ENCODE data around the gene UGCG. TPM values are rescaled to one million over a fixed set of nuclear protein-coding genes. Genes with fewer than 3 reads are reported as not detected.
A peak's percentile ranks its signal among the peaks of the same experiment; 100 is the strongest.

Gene UGCG
- total and polyA plus RNA-seq, 2 donors (not counting 1 experiment from before 2014, with no cell fraction given) = 143 to 260 TPM

- no peak for TF ChIP-seq EZH2 (IDR thresholded peaks at IDR 0.05; ENCODE audit: low read length, missing control alignments)
- no peak for TF ChIP-seq CTCF (conservative IDR thresholded peaks at IDR 0.05 in 1 of 2, IDR thresholded peaks at IDR 0.05 in 1 of 2; ENCODE audit: low read depth in 1 of 2, low read length in 2 of 2)
- H3K27me3 ChIP-seq (ENCODE audit: control insufficient read depth, insufficient read depth, low read length) = no peaks in the 10 kb centered on the region
- peaks cover 2% of the 10 kb centered on the region for H3K4me1 ChIP-seq (ENCODE audit: control insufficient read depth, extremely low read depth, insufficient read depth, low read length)
- DNase-seq (ENCODE audit: low read depth in 2 of 2) = no peak
- H4K20me1 ChIP-seq (ENCODE audit: control insufficient read depth, extremely low read depth, insufficient read depth, low read length) = no peaks in the 10 kb centered on the region
- peak overlapping the region; percentile 85 for H3K4me2 ChIP-seq (ENCODE audit: extremely low read depth, insufficient read depth, low read length)
- H3K79me2 ChIP-seq (ENCODE audit: control insufficient read depth, insufficient read depth, low read length) = peaks cover 77% of the 10 kb centered on the region
- H3K9ac ChIP-seq (ENCODE audit: insufficient read depth, low read length) = peak overlapping the region; percentile 54
- no peak overlapping the region for H2AFZ ChIP-seq (ENCODE audit: low read length)
- H3K4me3 ChIP-seq (replicated peaks in 1 of 4; ENCODE audit: control extremely low read depth in 1 of 4, insufficient read depth in 1 of 4, low read depth in 3 of 4, low read length in 4 of 4) = peak overlapping the region; percentile 64 to 74 (median 72)
- H3K27ac ChIP-seq (ENCODE audit: insufficient read depth, low read length) = peak overlapping the region; percentile 93
- no peaks in the 10 kb centered on the region for H3K9me3 ChIP-seq (ENCODE audit: control insufficient read depth, insufficient read depth, low read depth, low read length)
- peaks cover 2% of the 10 kb centered on the region for H3K36me3 ChIP-seq (ENCODE audit: control insufficient read depth, insufficient read depth, low read length)
These were observed 1.9 kb downstream of the UGCG start for GRCh38 chr9:111898331-111899096.

DNA sequence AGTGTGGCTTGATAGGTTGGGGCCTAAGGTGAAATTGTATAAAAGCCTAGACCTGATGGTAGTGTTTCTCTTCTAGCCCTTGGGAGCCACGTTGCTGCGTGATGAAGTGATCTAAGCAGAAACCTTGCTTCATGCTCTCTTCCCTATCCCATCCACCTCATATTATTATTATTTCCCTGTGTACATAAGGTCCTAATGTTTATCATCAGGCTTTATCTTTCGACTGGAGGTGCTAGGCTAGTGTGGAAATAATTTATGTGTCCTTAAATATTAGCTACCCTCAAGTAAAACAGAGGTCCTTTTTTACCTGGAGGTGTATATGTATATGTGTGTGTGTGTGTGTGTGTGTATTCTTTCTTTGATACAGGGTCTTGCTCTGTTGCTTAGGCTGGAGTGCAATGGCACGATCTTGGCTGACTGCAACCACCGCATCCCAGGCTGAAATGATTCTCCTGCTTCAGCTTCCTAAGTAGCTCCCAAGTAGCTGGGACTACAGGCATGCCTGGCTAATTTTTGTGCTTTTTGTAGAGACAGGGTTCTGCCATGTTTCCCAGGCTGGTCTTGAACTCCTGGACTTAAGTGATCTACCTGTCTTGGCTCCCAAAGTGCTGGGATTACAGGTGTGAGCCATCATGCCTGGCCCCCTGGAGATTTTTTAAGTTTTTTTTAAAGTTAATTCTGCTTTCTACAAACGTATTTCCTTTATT is 3.7 kb downstream of the UGCG start:
- Histone ChIP-seq H3K4me2 (ENCODE audit: extremely low read depth, insufficient read depth, low read length) (peak overlapping the region; percentile 85), H3K36me3 (ENCODE audit: control insufficient read depth, insufficient read depth, low read length) (peaks cover 2% of the 10 kb centered on the region), H3K27me3 (ENCODE audit: control insufficient read depth, insufficient read depth, low read length) (no peaks in the 10 kb centered on the region), H3K79me2 (ENCODE audit: control insufficient read depth, insufficient read depth, low read length) (peaks cover 94% of the 10 kb centered on the region), H3K4me1 (ENCODE audit: control insufficient read depth, extremely low read depth, insufficient read depth, low read length) (peaks cover 8% of the 10 kb centered on the region), H3K9ac (ENCODE audit: insufficient read depth, low read length) (peak overlapping the region; percentile 34), H3K27ac (ENCODE audit: insufficient read depth, low read length) (peak overlapping the region; percentile 36), H3K9me3 (ENCODE audit: control insufficient read depth, insufficient read depth, low read depth, low read length) (no peaks in the 10 kb centered on the region), H4K20me1 (ENCODE audit: control insufficient read depth, extremely low read depth, insufficient read depth, low read length) (peaks cover 2% of the 10 kb centered on the region), H2AFZ (ENCODE audit: low read length) (no peak overlapping the region), H3K4me3 (replicated peaks in 1 of 4; ENCODE audit: control extremely low read depth in 1 of 4, insufficient read depth in 1 of 4, low read depth in 3 of 4, low read length in 4 of 4) (peak overlapping the region; percentile 64 to 74 (median 72))
- TF ChIP-seq CTCF (conservative IDR thresholded peaks at IDR 0.05 in 1 of 2, IDR thresholded peaks at IDR 0.05 in 1 of 2; ENCODE audit: low read depth in 1 of 2, low read length in 2 of 2) (no peak), EZH2 (IDR thresholded peaks at IDR 0.05; ENCODE audit: low read length, missing control alignments) (no peak)
- DNase-seq (ENCODE audit: low read depth in 2 of 2) = no peak

DNA sequence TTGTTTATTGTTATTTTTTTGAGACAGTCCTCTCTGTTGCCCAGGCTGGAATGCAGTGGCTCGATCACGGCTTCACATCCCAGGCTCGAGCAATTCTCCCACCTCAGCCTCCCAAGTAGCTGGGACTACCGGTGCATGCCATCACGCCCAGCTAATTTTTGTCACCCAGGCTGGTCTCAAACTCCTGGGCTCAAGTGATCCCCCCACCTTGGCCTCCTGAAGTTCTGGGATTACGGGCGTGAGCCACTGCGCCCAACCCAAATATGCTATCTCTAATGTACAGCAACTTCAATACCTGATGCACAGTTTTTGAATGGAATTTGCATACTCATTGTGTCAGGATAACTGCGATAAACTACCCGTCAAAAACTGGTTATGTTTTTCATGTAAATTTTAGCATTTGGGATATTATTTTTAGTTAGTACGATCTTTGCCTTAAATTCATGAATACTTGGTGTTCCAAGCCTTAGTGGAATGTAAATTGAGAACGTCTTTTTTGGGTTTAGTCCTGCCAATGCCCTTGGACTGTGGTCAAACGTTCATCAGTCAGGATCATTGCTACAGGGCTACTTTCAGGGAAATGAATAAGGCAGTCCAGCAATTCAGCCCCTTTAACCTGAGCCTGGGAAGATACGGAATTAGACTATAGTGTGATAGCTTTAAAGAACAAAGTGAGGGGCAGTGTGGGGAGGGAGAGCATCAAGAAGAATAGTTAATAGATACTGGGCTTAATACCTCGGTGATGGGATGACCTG is 4.4 kb downstream of the UGCG start:
- H3K9me3 ChIP-seq (ENCODE audit: control insufficient read depth, insufficient read depth, low read depth, low read length) = no peaks in the 10 kb centered on the region

More for the DNA sequence above, 4.4 kb downstream of the UGCG start:
- Histone ChIP-seq H3K4me2 (ENCODE audit: extremely low read depth, insufficient read depth, low read length) (peak overlapping the region; percentile 85), H3K36me3 (ENCODE audit: control insufficient read depth, insufficient read depth, low read length) (peaks cover 2% of the 10 kb centered on the region), H3K79me2 (ENCODE audit: control insufficient read depth, insufficient read depth, low read length) (peaks cover 94% of the 10 kb centered on the region), H2AFZ (ENCODE audit: low read length) (no peak overlapping the region), H3K4me3 (replicated peaks in 1 of 4; ENCODE audit: control extremely low read depth in 1 of 4, insufficient read depth in 1 of 4, low read depth in 3 of 4, low read length in 4 of 4) (peak overlapping the region in 3 of 4 experiments; percentile 64 to 74 (median 71)), H4K20me1 (ENCODE audit: control insufficient read depth, extremely low read depth, insufficient read depth, low read length) (peaks cover 6% of the 10 kb centered on the region), H3K4me1 (ENCODE audit: control insufficient read depth, extremely low read depth, insufficient read depth, low read length) (peaks cover 10% of the 10 kb centered on the region), H3K9ac (ENCODE audit: insufficient read depth, low read length) (no peak overlapping the region), H3K27ac (ENCODE audit: insufficient read depth, low read length) (peak overlapping the region; percentile 45), H3K27me3 (ENCODE audit: control insufficient read depth, insufficient read depth, low read length) (no peaks in the 10 kb centered on the region)
- no peak for TF ChIP-seq EZH2 (IDR thresholded peaks at IDR 0.05; ENCODE audit: low read length, missing control alignments)
- no peak for TF ChIP-seq CTCF (conservative IDR thresholded peaks at IDR 0.05 in 1 of 2, IDR thresholded peaks at IDR 0.05 in 1 of 2; ENCODE audit: low read depth in 1 of 2, low read length in 2 of 2)
- DNase-seq (ENCODE audit: low read depth in 2 of 2) = peak; percentile 33 to 46

Data from fibroblast of lung (primary cell).